ENCODE results near the gene DLGAP1.

DNA sequence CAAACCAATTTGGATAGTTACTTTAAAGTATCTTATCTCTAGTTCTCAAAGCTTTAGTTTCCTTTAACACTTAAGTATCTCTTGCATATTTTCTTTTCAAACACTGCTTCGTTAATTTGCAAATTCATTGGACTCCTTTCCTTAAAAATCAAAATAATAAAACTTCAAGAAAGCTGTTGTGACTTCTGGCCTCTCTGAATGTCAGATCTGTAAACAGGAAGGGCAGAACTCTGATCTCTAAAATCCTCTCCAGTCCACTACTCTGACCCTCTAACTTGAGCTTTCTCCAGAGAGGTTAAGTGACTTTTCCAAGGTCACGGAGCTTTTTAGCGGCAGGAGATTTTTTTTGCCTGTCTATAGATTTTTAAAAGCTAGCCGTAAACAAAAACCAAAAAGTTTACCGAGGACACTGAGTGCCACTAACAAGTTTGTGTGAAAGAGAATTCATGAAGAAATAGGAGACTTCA lies 849.6 kb downstream of the DLGAP1 start:
- no peak for TF ChIP-seq POLR2A (IDR thresholded peaks at IDR 0.05)
- no peak for TF ChIP-seq CTCF (IDR thresholded peaks at IDR 0.05 in 8 of 11, conservative IDR thresholded peaks at IDR 0.05 in 3 of 11)
- TF ChIP-seq POLR2AphosphoS5 (IDR thresholded peaks at IDR 0.05), result no peak

Data from spleen (tissue), 7 donors.